AG09309 (cell line): ENCODE data around the gene ARHGEF35.
A peak's percentile ranks its signal among the peaks of the same experiment; 100 is the strongest.
"Not testable (repeated sequence)": the region's sequence is repeated elsewhere in the genome, so short reads cannot be mapped to it uniquely, and the experiment has no call there.

Source experiments
- DNase-seq: peaks from one replicate; pipeline ENCODE4 v3.0.0-alpha.2; 2010; ENCODE audit warnings: low read depth
- H3K4me3 ChIP-seq: 2 replicates; pipeline ENCODE4 v1.5.1; 2011; ENCODE audit warnings: mild to moderate bottlenecking, low read depth, low read length, moderate library complexity; ENCODE audit not compliant: control insufficient read depth
- CTCF ChIP-seq: IDR thresholded peaks from 2 replicates; pipeline ENCODE4 v1.5.1; 2011; ENCODE audit warnings: mild to moderate bottlenecking, low read depth, low read length, inconsistent platforms; ENCODE audit not compliant: insufficient read depth, control insufficient read depth; ENCODE audit errors: missing control alignments

ARHGEF35 gene

GRCh38 chr7:144188578-144189171 is 7.0 kb downstream of the ARHGEF35 start:
- not testable (repeated sequence) for DNase-seq, H3K4me3 ChIP-seq

DNA sequence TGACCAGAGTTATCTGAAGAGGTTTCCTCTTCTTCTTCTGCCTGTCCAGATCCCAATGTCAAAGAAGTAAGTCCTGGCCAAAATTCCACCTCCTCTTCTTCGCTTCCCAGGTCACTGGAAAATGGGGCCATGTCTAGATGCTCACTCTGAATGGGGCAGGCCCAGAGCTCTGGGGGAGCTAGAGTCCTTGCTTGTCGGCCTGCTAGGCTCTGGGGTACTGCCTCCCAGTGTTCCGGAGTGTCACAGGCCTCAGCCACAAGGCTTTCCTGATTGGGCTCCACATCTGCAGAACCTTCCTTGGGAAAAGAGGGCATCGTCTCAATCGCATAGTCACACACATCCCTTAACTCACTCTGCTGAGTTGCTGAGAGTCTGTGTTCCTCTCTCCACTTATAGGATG is 7.8 kb downstream of the ARHGEF35 start:
- H3K4me3 ChIP-seq, DNase-seq: not testable (repeated sequence)

DNA sequence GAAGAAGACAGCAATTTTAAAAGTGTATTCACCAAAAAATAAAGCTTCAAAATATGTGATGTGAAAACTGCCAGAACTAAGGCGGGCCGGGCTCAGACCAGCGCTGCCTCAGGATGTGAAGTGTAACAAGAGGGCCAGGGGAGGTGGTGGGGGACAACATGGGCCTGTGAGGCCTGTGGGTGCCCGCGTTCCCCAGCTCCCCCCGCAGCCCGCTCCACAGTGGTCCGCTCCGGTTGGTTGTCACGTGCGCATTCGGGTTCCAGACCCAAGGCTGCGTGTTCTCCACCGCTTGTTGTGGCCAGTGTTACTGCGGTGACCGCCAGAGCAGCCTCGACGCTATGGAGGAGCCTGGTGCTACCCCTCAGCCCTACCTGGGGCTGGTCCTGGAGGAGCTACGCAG is 12.5 kb downstream of the ARHGEF35 start, which contains the start of gene CTAGE4:
CTAGE4 (plus strand) TSS at position 301 of the 400 bp plus-strand sequence; CDS start at position 339, 38 bp downstream.
- not testable (repeated sequence) for H3K4me3 ChIP-seq, DNase-seq

DNA sequence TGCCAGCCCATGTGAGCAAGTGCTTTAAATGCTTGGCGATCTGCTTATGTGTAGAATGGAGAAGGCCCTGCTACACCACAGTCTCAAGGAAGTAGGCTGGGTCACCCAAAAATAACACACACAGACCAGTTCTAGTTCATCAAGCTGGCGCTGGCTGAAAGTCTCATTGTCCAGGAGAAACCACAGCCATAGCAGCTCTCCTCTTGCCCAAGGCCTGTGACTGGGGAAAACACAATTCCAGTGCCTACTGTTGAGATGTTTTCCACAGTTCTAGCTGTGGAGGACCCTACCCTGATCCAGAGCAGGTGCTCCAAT is 16.5 kb downstream of the ARHGEF35 start:
- not testable (repeated sequence) for H3K4me3 ChIP-seq, DNase-seq

DNA sequence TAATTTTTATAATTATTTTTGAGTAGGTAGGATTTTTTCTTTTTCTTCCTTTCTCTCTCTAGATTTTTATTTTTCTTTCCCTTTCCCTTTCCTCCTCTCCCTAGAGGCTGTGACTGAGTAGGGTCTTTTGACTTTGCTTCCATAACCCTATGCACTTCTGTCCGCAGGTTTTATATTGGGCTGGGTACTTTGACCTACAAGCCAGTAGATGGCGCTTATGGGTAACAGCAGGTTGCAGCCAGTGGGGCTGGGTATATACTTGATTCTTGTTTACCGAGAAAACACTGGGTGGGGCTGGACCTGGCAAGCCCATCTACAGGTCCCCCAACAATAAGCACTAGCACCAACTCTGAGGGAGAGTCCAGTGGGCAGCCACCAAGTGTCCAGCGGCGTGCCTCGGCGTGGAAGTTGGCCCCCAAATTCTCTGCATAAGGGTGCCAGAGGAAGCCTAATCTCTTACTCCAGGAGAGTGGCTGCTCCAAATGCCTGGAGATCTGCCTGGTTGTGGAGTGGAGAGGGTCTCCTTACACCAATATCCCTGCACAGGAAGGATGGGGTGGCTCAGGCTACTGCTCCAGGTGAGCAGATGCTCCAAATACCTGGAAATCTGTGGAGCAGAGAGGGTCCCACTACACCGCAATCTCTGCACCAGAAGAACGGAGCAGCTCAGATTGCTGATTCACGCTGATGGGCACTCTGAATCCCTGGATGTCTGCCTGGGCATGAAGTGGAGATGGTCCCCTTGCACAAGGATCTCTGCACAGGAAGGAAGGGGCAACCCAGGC is 17.1 kb downstream of the ARHGEF35 start:
- TF ChIP-seq CTCF: peak; percentile 39
- not testable (repeated sequence) for H3K4me3 ChIP-seq, DNase-seq

- H3K4me3 ChIP-seq: no peak overlapping the region
- no peak for TF ChIP-seq CTCF
- no peak for DNase-seq
Measured at GRCh38 chr7:144174613-144175012, 21.0 kb downstream of the ARHGEF35 start.

DNA sequence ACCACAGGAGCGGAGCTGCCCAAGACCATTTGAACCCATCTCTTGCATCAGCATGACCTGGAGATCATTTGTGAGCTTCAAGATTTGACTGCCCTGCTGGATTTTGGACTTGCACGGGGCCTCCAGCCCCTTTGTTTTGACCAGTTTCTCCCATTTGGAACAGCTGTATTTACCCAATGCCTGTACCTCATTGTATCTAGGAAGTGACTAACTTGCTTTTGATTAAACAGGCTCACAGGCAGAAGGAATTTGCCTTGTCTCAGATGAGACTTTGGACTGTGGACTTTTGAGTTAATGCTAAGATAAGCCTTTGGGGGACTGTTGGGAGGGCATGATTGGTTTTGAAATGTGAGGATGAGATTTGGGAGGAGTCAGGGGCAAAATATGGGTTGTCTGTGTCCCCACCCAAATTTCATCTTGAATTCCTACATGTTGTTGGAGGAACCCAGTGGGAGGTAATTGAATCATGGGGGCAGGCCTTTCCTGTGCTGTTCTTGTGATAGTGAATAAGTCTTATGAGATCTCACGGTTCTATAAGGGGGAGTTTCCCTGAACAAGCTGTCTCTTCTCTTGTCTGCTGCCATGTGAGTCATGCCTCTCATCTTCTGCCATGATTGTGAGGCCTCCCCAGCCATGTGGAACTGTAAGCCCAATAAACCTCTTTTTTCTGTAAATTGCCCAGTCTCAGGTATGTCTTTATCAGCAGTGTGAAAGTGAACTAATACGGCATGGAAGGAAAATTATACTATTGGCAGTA is 23.9 kb downstream of the ARHGEF35 start:
- H3K4me3 ChIP-seq, DNase-seq: not testable (repeated sequence)

- no peak for DNase-seq
- TF ChIP-seq CTCF: no peak
- H3K4me3 ChIP-seq: no peak overlapping the region
Measured at GRCh38 chr7:144164784-144165183, 30.8 kb downstream of the ARHGEF35 start.

GRCh38 chr7:144158861-144159260 is 36.8 kb downstream of the ARHGEF35 start:
- TF ChIP-seq CTCF: no peak
- H3K4me3 ChIP-seq: no peak overlapping the region
- no peak for DNase-seq
